Ectodermal cell (in vitro differentiated cells): ENCODE results near the gene COPG1.

Experiments used
- H3K27ac ChIP-seq: 2 replicates; pipeline ENCODE4 v1.7.0; 2013; ENCODE audit warnings: mild to moderate bottlenecking, low read depth, low read length; ENCODE audit not compliant: insufficient read depth, poor library complexity, severe bottlenecking
- H3K27me3 ChIP-seq: 2 replicates; pipeline ENCODE4 v1.7.0; 2013; ENCODE audit warnings: mild to moderate bottlenecking, low read length; ENCODE audit not compliant: insufficient read depth, control insufficient read depth, poor library complexity, severe bottlenecking
- H3K36me3 ChIP-seq: one replicate; pipeline ENCODE4 v1.7.0; 2013; ENCODE audit warnings: low read length; ENCODE audit not compliant: control insufficient read depth, insufficient read depth
- H3K4me1 ChIP-seq: one replicate; pipeline ENCODE4 v1.7.0; 2013; ENCODE audit warnings: low read length; ENCODE audit not compliant: control insufficient read depth, insufficient read depth
- H3K4me3 ChIP-seq: 2 replicates; pipeline ENCODE4 v1.7.0; 2013; ENCODE audit warnings: low read depth, low read length, control low read depth; ENCODE audit not compliant: insufficient read depth
- H3K9me3 ChIP-seq: 2 replicates; pipeline ENCODE4 v1.7.0; 2013; ENCODE audit warnings: mild to moderate bottlenecking, low read length, moderate library complexity; ENCODE audit not compliant: control insufficient read depth
- WGBS, 2 experiments: methylation state at CpG; one replicate each; pipeline ENCODE4 v1.1.7; 2013; ENCODE audit warnings: missing lambda C conversion rate in 2 of 2; 5-methylcytosine and 5-hydroxymethylcytosine counted together

Gene COPG1

DNA sequence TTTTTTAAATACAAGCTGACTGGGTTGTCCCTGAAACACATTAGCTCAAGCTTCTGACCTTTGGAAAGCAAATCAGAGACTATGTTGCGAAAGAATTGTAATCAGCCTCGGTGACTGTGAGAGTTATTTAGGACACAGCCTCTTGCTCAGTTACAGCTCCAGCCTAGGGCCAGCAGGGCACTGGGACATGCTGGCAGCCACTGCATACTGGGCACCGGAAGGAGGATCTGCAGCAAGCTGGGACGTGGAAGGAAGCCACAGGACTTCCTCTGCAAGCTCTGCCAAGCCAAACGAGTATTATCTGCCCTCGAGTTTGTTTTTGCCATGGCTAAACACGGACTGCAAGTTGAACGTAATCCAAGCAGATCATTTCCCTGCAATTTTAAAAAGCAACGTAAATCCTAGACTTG is 24.4 kb upstream of the COPG1 start:
- Histone ChIP-seq H3K9me3 (no peaks in the 10 kb centered on the region), H3K4me3 (no peak overlapping the region), H3K36me3 (no peaks in the 10 kb centered on the region), H3K4me1 (no peaks in the 10 kb centered on the region), H3K27ac (no peak overlapping the region), H3K27me3 (no peaks in the 10 kb centered on the region)
- 82 to 85% methylated on average over 9 of the region's 9 CpGs for WGBS, 2 experiments

DNA sequence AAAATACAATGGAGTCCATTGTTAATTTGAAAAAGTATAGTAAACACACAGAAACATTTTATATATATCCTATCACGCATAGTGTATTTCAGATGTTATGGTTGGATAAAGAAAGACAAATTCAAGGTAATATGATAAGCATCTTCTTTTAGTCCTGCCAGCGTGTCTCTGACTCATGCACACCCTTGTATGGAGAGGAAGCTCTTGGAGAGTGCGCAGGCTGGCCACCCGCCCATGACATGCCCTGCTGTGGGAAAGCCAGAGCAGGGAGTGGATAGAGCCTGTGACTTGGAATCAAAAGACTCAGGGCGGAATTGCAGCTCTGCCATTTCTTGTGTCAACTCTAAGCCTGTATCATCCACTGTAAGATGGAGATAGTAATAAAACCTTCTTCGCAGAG is 23.0 kb upstream of the COPG1 start:
- no peak overlapping the region for H3K27ac ChIP-seq
- 92 to 96% methylated on average over 5 to 6 of the region's 6 CpGs for WGBS, 2 experiments

DNA sequence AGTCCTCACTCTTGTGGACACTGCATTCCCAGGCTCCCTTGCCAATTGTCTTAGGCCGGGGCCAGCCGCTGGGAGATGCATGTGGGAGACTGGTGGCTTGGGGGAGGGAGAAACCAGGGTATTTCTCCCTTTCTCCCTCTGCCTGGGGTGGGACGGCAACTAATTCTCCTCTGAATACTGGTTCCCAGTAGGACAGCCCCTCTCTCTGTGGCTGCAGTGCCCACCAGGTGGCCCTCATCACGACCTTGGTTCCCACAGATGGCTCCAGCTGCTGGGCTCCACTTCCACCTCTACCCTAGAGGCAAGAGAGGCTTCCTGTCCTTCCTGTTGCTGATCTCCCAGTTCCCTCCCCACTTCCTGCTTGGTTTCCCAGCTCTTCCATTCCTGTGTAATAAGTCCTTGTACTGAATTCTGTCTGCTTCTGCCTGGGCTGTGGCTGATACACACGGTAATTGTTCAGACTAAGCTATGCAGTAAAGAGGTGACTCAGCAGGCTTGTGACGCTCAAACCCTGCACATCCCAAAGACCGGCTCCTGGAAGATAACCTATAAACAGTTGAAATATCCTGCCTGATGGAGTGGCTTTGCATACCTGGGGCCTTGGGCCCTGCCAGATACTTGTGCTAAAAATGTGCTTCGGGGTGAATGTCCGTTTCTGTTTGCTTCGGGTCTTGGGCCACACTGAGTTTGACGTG is 20.4 kb upstream of the COPG1 start:
- Histone ChIP-seq H3K27ac (no peak overlapping the region), H3K27me3 (no peaks in the 10 kb centered on the region), H3K4me3 (no peak overlapping the region), H3K36me3 (no peaks in the 10 kb centered on the region), H3K9me3 (no peaks in the 10 kb centered on the region), H3K4me1 (no peaks in the 10 kb centered on the region)
- WGBS, 2 experiments = 78 to 79% methylated on average over 11 of the region's 11 CpGs

More for the DNA sequence above, 23.0 kb upstream of the COPG1 start:
- Histone ChIP-seq H3K36me3 (no peaks in the 10 kb centered on the region), H3K27me3 (no peaks in the 10 kb centered on the region), H3K9me3 (no peaks in the 10 kb centered on the region), H3K4me3 (no peak overlapping the region), H3K4me1 (no peaks in the 10 kb centered on the region)

DNA sequence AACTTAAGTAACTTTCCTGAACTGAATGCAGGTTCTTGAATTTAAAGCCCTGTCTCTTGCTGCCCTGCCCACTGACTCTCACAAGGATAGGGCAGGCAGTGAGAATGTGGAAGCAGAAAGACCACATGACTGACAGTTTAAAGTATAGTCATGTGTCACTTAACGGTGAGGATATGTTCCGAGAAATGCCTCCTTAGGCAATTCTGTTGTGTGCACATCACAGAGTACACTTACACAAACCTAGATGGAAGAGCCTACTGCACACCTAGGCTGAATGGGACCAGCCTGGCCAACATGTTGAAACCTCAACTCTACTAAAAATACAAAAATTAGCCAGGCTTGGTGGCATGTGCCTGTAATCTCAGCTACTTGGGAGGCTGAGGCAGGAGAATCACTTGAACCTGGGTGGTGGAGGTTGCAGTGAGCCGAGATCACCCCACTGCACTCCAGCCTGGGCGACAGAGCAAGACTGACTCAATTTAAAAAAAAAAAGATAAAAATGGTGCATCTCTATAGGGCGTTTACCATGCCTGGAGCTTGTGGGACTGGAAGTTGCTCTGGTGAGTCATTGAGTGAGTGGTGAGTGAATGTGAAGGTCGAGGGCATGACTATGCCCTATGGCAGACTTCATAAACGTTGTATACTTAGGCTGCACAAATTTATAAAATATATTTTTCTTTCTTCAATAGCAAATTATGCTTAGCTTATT is 18.9 kb upstream of the COPG1 start:
- Histone ChIP-seq H3K36me3 (no peaks in the 10 kb centered on the region), H3K4me3 (no peak overlapping the region), H3K27ac (no peak overlapping the region), H3K27me3 (no peaks in the 10 kb centered on the region), H3K4me1 (no peaks in the 10 kb centered on the region), H3K9me3 (no peaks in the 10 kb centered on the region)
- WGBS, 2 experiments = 90 to 92% methylated on average over 6 of the region's 7 CpGs

DNA sequence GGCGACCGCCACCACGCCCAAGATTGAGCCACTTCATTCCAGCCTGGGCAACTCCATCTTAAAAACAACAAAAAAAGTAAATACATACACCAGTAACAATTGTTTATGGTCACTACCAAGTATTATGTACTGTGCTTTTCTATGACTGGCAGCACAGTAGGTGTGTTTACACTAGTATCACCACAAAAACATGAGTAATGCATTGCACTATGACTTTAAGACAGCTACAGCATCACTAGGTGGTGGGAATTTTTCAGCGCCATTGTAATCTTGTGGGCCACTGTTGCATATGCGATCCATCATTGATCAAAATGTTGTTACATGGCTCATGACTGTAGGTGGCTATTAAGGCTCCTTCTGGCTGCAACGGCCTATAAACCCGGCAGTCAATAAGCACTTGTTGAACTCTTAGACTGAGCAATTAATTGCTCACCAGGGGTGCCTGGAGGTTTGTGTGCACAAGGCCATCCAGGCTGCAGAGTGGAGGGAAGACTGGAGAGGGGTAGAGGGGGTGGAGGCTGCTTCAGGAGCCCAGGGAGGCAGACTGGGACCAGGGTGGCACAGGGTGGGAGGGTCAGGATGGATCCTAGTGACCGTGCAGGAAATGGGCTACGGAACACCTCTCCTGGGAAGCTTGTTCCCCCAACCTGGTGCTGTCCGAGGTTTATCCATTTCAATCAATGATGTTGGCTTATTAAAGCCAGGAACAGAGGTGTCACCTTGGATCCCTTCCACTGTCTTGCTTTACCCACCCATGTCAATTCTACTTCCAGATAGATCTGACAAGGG is 17.9 kb upstream of the COPG1 start:
- 92 to 93% methylated on average over 10 of the region's 10 CpGs for WGBS, 2 experiments
- no peaks in the 10 kb centered on the region for H3K27me3 ChIP-seq
- no peak overlapping the region for H3K27ac ChIP-seq
- no peaks in the 10 kb centered on the region for H3K4me1 ChIP-seq
- no peaks in the 10 kb centered on the region for H3K9me3 ChIP-seq
- no peak overlapping the region for H3K4me3 ChIP-seq
- H3K36me3 ChIP-seq = no peaks in the 10 kb centered on the region

DNA sequence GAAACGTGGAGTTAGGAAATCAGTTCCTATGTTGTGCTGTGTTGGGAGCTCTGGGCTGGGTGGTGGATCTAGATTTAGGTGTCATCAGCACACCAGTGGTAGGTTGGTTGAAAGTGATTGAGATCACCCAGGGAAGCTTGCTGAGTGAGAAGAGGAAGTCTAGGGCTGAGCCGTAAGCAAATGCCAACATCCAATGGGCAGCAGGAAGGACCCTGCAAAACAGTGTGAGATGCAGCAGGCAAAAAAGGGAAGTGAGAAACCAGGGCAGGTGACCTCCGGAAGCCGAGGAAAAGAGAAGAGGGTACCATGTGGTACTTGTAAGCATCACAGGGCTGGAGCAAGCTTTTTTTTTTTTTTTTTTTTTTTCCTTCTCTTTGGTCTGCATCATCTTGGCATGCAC is 15.9 kb upstream of the COPG1 start:
- no peaks in the 10 kb centered on the region for H3K36me3 ChIP-seq
- no peak overlapping the region for H3K4me3 ChIP-seq
- WGBS, 2 experiments = 92 to 95% methylated on average over 4 of the region's 4 CpGs
- no peaks in the 10 kb centered on the region for H3K4me1 ChIP-seq
- H3K9me3 ChIP-seq = no peaks in the 10 kb centered on the region
- no peaks in the 10 kb centered on the region for H3K27me3 ChIP-seq
- no peak overlapping the region for H3K27ac ChIP-seq

DNA sequence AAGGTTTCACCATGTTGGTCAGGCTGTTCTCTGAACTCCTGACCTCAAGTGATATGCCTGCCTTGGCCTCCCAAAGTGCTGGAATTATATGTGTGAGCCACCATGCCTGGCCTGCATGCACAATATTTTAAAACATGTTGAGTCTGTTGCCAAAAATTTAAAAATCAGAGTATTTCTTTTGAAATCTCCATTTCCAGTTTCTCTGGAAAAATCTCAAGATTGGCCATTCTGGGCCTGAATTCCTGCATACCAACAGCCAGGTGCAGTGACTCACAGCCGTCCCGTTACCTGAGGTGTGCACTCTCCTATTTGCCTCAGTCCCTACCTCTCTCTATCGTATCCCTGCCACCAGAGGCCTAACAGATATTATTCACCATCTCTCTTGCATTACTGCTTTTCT is 15.0 kb upstream of the COPG1 start:
- H3K27ac ChIP-seq = no peak overlapping the region
- H3K4me3 ChIP-seq = no peak overlapping the region
- no peaks in the 10 kb centered on the region for H3K9me3 ChIP-seq
- no peaks in the 10 kb centered on the region for H3K27me3 ChIP-seq
- no peaks in the 10 kb centered on the region for H3K36me3 ChIP-seq
- H3K4me1 ChIP-seq = no peaks in the 10 kb centered on the region
- 91 to 92% methylated on average over 2 to 3 of the region's 3 CpGs for WGBS, 2 experiments

DNA sequence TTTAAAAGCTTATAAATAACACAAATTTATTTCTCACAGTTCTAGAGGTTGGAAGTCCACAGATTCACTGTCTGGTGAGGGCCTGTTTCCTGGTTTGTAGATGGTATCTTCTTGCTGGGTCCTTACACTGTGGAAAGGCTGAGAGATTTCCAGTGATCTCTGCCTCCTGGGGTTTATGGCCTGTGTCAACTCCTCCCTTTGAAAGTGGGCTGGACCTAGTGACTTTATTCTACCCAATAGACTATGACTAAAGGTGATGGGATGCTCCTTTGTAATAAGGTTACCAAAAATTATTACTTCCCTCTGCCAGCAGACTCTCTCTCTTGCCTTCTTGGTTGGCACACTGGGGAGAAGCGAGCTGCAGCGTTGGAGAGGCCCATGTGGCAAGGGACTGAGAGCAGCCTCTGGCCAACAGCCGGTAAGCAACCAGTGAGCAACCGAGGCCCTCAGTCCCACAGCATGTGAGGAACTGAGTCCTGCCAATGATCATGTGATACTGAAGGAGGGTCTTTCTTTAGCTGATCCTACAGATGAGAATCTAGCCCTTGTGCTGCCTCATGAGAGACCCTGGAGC is 14.0 kb upstream of the COPG1 start:
- Histone ChIP-seq H3K9me3 (no peaks in the 10 kb centered on the region), H3K27ac (no peak overlapping the region), H3K27me3 (no peaks in the 10 kb centered on the region), H3K4me3 (no peak overlapping the region), H3K36me3 (no peaks in the 10 kb centered on the region), H3K4me1 (no peaks in the 10 kb centered on the region)
- WGBS, 2 experiments = 90 to 94% methylated on average over 4 of the region's 4 CpGs

DNA sequence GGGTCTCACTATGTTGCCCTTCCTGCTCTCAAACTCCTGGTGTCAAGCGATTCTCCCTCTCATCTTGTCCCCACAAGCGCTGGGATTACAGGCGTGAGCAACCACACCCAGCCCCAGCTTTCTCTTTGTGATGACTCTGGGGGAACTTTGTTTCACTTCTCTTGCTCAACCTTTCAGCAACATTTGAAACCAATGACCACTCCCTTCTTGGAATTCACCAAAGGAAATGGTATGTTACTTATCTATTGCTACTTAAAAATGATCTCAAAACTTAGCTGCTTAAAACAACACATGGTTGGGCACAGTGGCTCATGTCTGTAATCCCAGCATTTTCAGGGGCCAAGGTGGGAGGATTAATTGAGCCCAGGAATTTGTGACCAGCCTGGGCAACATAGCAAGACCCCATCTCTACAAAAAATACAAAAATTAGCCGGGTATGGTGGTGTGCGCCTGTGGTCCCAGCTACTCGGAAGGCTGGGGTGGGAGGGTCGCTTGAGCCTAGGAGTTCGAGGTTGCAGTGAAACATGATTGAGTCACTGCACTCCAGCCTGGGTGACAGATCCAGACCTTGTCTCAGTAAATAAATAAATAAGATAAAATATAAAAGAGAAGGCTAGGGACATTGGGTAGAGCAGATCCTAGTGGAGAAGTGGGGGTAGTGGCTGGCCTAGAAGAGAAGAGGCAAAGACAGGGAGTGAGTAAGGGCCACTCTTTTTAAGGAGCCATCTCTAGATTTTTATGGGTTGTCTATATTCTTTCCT is 10.3 kb upstream of the COPG1 start:
- Histone ChIP-seq H3K9me3 (no peaks in the 10 kb centered on the region), H3K4me1 (no peaks in the 10 kb centered on the region), H3K27me3 (no peaks in the 10 kb centered on the region), H3K36me3 (no peaks in the 10 kb centered on the region), H3K4me3 (no peak overlapping the region), H3K27ac (no peak overlapping the region)
- 91 to 95% methylated on average over 8 of the region's 8 CpGs for WGBS, 2 experiments
